UCSD-AML1 (cell line): Measurements from ENCODE around the gene BRD3.
A peak's percentile ranks its signal among the peaks of the same experiment; 100 is the strongest.
"Not testable (repeated sequence)": the region's sequence is repeated elsewhere in the genome, so short reads cannot be mapped to it uniquely, and the experiment has no call there.

ENCODE experiments used
- DNase-seq: peaks from one replicate; lab custom pipeline; 2025; ENCODE audit not compliant: unreplicated experiment; lab: John Stamatoyannopoulos, UW

Gene BRD3

GRCh38 chr9:133993635-133994253 lies 74.1 kb downstream of the BRD3 start:
- no peak for DNase-seq

DNA sequence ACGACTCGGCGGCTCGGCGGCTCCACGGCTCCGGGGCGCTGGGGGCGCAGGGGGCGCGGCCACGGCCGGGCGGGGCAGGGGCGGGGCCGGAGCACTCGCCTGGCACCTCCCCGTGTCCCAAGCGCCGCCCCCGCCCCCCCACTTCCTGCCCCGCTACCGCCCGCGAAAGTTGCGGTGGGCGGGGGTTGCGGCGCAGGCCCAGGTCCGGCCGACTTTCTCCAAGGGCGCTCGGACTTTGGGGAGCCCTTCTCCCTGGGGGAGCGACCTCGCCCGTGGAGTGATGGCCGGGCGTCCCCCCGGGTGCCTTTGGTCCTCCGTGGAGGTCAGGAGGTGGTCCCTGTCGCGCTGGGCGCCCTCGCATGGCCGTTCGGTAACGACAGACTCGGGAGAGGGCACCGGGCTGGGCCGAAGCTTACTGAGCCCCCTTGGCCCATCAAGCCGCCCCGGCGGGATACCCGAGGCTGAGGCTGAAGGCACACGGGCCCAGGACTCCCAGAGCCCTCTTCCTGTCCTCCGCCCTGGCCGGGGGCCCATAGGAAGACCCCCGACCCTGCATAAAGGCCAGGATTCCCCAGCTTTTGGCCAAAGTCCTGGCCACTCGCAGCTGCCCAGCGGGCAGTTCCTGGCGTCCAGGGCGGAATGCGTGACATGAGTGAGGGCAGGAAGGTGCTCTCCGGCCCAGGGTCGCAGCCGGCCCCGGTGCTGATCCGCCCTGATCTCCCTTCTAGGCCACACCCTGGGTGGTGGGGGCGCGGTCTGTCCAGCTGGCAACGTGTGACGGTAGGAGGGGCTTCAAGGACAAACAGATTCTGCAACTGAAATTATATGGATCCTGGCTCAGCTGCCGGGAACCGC lies 74.8 kb downstream of the BRD3 start:
- peak; percentile 76 for DNase-seq

DNA sequence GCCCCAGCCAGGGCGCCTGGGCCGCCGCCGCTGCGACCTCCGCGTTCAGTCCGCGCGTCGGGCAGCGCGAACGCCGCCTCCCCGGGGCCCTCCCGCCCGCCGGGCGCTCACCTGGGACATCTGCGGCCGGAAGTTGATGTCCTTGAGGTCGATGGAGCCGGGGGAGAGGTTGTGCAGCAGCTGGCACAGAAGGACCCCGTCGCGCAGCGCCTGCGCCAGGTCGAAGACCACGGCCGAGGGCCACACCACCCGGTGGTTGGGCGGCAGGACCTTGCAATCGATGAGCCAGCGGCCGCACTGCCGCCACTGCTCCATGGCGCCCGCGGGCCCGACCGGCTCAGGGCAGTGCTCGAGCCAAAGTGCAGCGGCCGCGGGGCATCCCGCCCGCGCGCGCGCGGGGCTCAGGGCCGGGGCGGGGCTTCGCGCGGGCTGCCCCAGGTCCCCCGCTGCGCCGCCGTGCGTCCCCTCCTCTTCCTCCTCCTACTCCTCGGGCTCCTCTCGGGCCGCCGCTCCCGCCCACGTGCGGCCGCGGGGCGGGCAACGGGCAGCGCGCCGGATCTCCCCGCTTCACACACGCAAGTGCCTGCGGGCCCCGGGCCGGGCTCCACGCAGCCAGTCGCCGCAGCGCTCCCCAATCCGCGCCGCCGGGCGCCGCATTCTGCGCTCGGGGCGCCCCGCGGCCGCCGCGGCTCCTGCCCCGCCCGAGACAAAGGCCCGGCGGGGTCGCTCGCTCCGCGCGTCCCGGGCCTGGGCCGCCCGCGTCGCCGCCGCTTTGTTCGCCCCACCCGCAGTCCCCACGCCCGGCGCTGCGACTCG lies 75.7 kb downstream of the BRD3 start, which contains the start of gene VAV2:
TSS of gene VAV2 (minus strand) at position 361 of the 816 bp plus-strand sequence. CDS start at position 315, 46 bp downstream.
- peak; percentile 60 for DNase-seq

GRCh38 chr9:133991214-133991921 lies 76.5 kb downstream of the BRD3 start:
- DNase-seq = no peak

- DNase-seq = no peak
Measured at GRCh38 chr9:133990366-133991213, 77.2 kb downstream of the BRD3 start.

GRCh38 chr9:133989625-133990365 lies 78.0 kb downstream of the BRD3 start:
- no peak for DNase-seq

- not testable (repeated sequence) for DNase-seq
Measured at GRCh38 chr9:133988771-133989170, 79.1 kb downstream of the BRD3 start.

- DNase-seq = no peak
Measured at GRCh38 chr9:133987946-133988665, 79.7 kb downstream of the BRD3 start.

- DNase-seq = no peak
Measured at GRCh38 chr9:133987446-133987788, 80.4 kb downstream of the BRD3 start.

DNA sequence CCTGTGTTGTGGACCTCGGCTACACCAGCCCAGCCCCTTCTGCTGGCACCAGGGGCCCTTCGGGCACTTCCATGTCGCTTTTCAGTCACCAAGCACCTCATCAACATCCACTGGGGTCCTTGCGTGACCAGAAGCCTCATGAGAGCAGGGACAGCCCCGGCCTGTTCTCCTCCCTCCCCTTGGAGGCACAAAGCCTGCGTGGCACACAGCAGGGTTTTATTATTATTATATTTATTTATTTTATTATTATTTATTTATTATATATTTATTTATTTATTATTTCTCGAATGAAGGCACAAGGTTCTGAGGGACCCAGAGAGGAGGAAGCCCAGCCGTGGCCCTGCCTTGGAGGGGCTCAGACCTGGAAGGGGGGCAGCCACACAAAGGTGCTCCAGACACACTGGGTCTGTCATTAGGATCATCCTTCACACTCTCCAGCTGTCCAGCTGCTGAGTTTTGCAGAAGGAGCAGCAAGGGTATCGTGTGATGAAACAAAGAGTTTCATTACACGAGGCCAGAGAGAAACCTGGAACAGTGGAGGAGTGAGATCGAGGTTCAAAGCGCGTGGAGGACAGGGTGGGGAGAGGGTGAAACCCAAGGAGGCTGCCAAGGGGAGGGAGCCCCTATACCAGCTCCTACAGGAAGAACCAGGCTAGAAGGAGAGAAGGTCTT lies 80.9 kb downstream of the BRD3 start:
- no peak for DNase-seq

DNA sequence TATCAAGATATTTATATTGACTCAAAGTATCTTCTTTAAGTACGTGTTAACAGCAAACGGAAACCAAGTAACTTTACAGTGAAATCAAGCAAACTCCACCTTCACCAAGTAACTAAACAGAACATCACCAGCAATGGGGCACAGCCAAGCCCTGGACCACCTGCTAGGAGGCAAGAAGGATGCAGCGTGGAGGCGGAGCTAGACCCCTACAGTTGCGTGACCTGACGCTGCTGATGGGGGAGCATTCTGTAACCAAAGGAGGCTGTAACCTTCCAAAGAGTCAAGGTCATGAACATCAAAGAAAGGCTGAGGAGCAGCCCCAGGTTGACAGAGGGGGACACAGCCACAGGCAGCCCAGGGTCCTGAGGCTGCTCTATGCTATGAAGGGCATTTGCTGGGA lies 81.8 kb downstream of the BRD3 start:
- no peak for DNase-seq

GRCh38 chr9:133982971-133983720 lies 84.7 kb downstream of the BRD3 start:
- no peak for DNase-seq

DNA sequence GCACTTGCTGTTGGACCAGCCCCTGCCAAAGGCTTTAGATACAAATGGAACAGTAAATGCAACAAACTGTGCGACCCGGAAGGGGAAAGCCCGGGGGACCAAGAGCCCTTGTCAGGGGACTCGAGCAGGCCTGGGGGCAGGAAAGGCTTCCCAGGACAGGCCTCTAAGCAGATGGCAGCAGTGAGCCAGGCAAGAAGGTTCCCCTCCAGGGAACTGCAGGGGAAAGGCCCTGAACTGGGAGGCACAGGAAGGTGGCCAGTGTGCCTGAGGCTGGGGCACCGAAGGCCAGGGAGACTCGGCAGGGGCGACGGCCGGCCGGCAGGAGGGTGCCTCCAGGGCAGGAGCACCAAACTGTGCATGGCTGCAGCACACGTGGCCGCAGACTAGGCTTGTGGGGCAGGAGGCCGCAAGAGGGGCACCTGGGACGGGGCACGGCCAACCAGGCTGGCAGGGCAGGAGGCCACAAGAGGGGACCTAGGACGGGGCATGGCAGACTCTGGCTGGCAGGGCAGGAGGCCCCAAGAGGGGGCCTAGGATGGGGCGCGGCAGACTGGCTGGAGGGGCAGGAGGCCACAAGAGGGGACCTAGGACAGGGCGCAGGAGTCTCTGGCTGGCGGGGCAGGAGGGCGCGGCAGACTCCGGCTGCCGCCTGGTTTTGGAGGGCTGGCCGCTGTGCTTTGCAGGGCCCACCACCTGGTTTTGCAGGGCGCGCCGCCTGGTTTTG lies 85.7 kb downstream of the BRD3 start:
- DNase-seq = no peak

- DNase-seq = no peak
Measured at GRCh38 chr9:133981589-133981957, 86.3 kb downstream of the BRD3 start.

DNA sequence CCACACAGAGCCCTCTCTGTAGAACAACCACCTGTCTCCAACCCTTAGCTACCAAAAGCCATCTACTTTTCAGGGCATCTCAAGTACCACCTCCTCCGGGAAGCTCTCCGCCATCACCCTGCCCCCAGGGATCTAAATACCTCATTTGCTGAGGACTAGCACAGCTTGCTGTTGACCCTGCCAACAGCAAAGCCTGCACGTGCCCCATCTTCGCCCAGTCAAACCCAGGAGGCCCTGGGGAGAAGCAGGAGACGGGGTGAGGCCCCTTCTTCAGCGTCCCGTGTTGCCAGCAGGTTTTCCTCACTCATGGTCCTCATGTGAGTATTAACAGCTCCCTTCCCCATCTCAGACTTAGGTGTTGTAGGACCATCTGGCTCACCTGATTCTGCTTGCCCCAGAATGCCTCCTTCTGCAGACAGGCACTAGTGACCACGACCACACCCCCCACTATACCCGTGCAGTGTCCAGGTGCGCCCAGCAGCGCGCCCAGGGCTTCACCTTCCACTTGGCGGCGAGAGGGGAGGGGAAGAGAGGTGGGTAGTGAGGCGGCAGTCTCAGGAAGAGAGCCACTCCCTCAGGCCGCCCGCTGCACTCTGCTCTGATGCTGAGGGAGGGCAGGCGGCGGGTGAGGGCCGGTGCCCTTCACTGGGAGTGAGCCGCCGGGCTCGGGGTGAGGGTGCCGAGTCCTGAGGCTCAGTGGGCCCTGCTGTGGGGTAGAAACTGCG lies 86.8 kb downstream of the BRD3 start:
- no peak for DNase-seq
